ENCODE data around the gene DAGLA. TPM values are rescaled to one million over a fixed set of nuclear protein-coding genes. Genes with fewer than 3 reads are reported as not detected.

DAGLA gene
- total RNA-seq, 2 experiments from 2014 or later, result 0.05 TPM; not detected in 1

DNA sequence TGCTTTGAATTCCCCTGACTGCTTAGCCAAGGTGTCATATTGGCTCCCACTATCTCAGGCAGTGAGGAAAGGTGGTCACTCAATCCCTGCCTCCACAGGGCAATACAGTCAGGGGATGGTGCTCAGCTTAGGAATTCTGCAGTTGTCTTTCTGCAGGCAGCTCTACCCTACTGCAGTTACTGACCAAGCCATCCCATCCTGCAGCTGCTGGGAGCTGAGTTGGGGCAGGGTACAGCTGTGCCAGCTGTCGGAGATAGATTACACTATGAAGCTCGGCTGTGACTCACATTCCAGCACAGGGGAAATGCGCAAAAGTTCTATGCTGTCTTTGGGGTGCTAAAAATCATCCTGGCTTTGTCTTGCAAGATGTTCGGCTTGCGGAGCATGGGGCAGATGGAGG, 4.4 kb upstream of the DAGLA start:
- peaks cover 2% of the 10 kb centered on the region for H3K4me1 Mint-ChIP-seq (ENCODE audit: low read depth)
- ChIA-PET CTCF (interaction anchor here (0.9 to 3.0 kb wide), 3 partner anchors 57 to 192 kb away, joined by 3 to 21 read pairs (median 3); no protein-coding TSS in a partner anchor), POLR2A (no interaction called here)
- TF ChIP-seq, protein P1, sequence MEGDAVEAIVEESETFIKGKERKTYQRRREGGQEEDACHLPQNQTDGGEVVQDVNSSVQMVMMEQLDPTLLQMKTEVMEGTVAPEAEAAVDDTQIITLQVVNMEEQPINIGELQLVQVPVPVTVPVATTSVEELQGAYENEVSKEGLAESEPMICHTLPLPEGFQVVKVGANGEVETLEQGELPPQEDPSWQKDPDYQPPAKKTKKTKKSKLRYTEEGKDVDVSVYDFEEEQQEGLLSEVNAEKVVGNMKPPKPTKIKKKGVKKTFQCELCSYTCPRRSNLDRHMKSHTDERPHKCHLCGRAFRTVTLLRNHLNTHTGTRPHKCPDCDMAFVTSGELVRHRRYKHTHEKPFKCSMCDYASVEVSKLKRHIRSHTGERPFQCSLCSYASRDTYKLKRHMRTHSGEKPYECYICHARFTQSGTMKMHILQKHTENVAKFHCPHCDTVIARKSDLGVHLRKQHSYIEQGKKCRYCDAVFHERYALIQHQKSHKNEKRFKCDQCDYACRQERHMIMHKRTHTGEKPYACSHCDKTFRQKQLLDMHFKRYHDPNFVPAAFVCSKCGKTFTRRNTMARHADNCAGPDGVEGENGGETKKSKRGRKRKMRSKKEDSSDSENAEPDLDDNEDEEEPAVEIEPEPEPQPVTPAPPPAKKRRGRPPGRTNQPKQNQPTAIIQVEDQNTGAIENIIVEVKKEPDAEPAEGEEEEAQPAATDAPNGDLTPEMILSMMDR (IDR thresholded peaks at IDR 0.05), result no peak
- DNase-seq, result no peak
- no peaks in the 10 kb centered on the region for H3K36me3 Mint-ChIP-seq (ENCODE audit: low read depth)
- intact Hi-C loops (cut with micrococcal nuclease), result no loop called here
- no peak overlapping the region for H3K27ac Mint-ChIP-seq
- no peaks in the 10 kb centered on the region for H3K9me3 Mint-ChIP-seq
- H3K27me3 Mint-ChIP-seq, result peaks cover 20% of the 10 kb centered on the region
- ATAC-seq, result no peak
- no peak overlapping the region for H3K4me3 Mint-ChIP-seq

DNA sequence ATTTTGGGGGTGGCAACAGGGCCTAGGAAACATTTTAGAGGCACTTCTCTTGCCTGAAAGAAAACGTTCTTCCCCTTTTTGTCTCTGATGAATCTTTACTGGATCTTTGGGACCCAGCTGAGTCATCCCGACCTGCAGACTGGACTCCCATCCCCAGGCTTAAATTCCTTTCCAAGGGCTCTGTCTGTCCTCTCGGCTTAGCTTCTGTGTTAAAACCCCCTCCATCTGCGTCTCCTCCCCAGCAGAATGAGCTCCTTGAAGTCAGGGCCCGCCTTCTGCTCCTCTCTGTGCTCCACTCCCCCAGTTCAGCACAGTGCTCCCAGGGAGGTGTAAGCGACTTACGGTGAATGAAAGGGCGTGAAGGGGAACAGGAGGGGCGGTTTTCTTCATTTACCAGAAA, 895 bp upstream of the DAGLA start:
- intact Hi-C loops (cut with micrococcal nuclease), result loop anchor here (2.0 kb wide), 1 partner anchor 52 kb away; no protein-coding TSS in a partner anchor
- DNase-seq, result no peak
- Mint-ChIP-seq H3K27ac (no peak overlapping the region), H3K36me3 (ENCODE audit: low read depth) (no peaks in the 10 kb centered on the region), H3K9me3 (no peaks in the 10 kb centered on the region), H3K4me1 (ENCODE audit: low read depth) (peaks cover 3% of the 10 kb centered on the region), H3K27me3 (peaks cover 24% of the 10 kb centered on the region), H3K4me3 (no peak overlapping the region)
- ATAC-seq, result no peak
- CTCF ChIA-PET, result interaction anchor here (0.8 to 2.3 kb wide), 4 partner anchors 13 to 56 kb away, joined by 3 to 22 read pairs (median 5); no protein-coding TSS in a partner anchor
- POLR2A ChIA-PET, result no interaction called here
- TF ChIP-seq, protein P1 (IDR thresholded peaks at IDR 0.05), result no peak

DNA sequence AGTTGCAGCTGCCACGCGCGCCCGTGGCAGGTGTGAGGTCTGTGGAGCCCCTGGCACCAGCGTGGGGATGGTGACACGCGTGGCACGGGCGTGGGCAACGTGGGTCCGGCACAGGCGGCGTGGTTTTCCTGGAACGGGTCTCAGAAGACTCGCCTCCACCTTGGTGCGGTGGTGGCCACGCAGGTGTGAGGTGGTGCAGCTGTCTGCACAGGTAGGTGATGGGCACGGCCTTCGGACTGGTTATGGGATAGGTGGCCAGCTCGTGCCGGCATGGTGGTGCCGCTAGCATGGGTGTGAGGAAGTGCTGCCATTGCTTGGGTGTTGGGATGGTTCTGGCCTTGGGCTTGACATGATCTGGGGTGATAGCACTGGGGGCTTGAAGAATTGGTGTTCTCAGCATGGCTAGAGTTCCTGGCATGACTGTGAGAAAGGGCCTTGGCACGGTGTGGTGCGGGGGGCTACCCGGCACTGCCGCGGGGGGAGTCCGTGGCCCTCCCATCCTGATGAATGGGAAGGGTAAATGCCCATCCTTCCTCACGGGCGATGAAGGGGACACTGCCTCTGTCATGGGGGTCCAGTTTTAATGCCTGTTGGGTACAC, 531 bp downstream of the DAGLA start:
- intact Hi-C loops (cut with micrococcal nuclease), result no loop called here
- peaks cover 30% of the 10 kb centered on the region for H3K27me3 Mint-ChIP-seq
- TF ChIP-seq, protein P1 (IDR thresholded peaks at IDR 0.05), result no peak

DNA sequence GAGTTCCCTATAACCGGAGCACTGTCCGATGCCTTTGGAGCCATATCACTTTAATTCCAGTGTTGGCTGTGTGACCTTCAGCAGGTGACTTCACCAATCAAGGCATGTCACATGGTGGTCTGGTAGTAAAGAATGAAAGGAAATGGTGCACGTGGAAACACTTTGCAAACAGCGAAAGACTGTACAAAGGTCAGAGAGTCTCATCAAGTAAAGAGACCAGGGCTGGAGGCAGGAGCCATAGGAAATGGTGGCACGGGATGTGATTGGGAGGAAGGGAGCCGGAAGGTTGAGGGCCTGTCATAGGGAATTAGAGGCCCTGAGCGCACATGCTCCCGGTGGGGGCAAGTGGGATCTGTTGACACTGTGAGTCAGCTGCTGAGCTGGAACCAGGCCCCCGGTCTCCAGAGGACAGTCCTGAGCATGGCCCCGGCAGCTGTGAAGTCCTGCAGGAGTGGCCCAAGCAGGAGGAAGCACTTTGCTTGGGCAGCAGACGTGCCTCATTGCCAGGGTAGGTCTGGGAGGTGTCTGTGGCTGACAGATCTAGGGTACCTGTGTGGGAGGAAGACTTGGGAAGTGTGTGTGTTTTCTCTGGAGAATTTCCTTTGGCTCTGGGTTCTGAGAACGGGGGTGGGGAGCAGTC, 2.0 kb downstream of the DAGLA start:
- ATAC-seq (no peak), DNase-seq (no peak)
- CTCF ChIA-PET, result interaction anchor here (0.7 to 5.7 kb wide), 4 partner anchors 12 to 57 kb away, joined by 3 to 67 read pairs (median 4); no protein-coding TSS in a partner anchor
- TF ChIP-seq, protein P1 (IDR thresholded peaks at IDR 0.05), result no peak
- POLR2A ChIA-PET, result interaction anchor here (2.0 kb wide), 1 partner anchor 9 kb away, joined by 7 read pairs; no protein-coding TSS in a partner anchor
- H3K27ac Mint-ChIP-seq, result no peak overlapping the region
- peaks cover 35% of the 10 kb centered on the region for H3K27me3 Mint-ChIP-seq
- peaks cover 3% of the 10 kb centered on the region for H3K4me1 Mint-ChIP-seq (ENCODE audit: low read depth)
- no peak overlapping the region for H3K4me3 Mint-ChIP-seq
- intact Hi-C loops (cut with micrococcal nuclease), result no loop called here
- no peaks in the 10 kb centered on the region for H3K36me3 Mint-ChIP-seq (ENCODE audit: low read depth)
- no peaks in the 10 kb centered on the region for H3K9me3 Mint-ChIP-seq

More for the DNA sequence above, 531 bp downstream of the DAGLA start:
- Mint-ChIP-seq H3K4me3 (peak overlapping the region; percentile 40), H3K4me1 (ENCODE audit: low read depth) (peaks cover 3% of the 10 kb centered on the region), H3K27ac (no peak overlapping the region), H3K36me3 (ENCODE audit: low read depth) (no peaks in the 10 kb centered on the region), H3K9me3 (no peaks in the 10 kb centered on the region)
- CTCF ChIA-PET, result interaction anchor here (0.6 to 5.7 kb wide), 3 partner anchors 14 to 53 kb away, joined by 3 to 67 read pairs (median 5); no protein-coding TSS in a partner anchor
- POLR2A ChIA-PET, result interaction anchor here (2.0 kb wide), 1 partner anchor 10 kb away, joined by 7 read pairs; no protein-coding TSS in a partner anchor
- no peak for ATAC-seq
- no peak for DNase-seq

Data from activated CD8-positive, alpha-beta T cell treated with anti-CD3 and anti-CD28 coated beads for 36 hours (primary cell).